Neural cell (in vitro differentiated cells): ENCODE data around the gene PLSCR3. TPM values are rescaled to one million over a fixed set of nuclear protein-coding genes. Genes with fewer than 3 reads are reported as not detected.

Experiments
- H2AFZ ChIP-seq: fragments of 200-600, 300-800 bp; sonication (generic), shearing (Covaris generic); 2 replicates; pipeline ENCODE4 v1.6.0; 2014; ENCODE audit warnings: low read depth, mild to moderate bottlenecking, antibody characterized with exemption, low read length, moderate library complexity
- H3F3A ChIP-seq: fragments of 200-600 bp; shearing (Covaris generic); 2 replicates; pipeline ENCODE4 v1.6.1; 2016; ENCODE audit warnings: mild to moderate bottlenecking, moderate library complexity, mixed read lengths, antibody characterized with exemption, low read length; ENCODE audit not compliant: insufficient read depth, poor library complexity, severe bottlenecking
- H3K27ac ChIP-seq: fragments of 200-600, 300-800 bp; sonication (generic), shearing (Covaris generic); 2 replicates; pipeline ENCODE4 v1.5.1; 2014; ENCODE audit warnings: mild to moderate bottlenecking, low read length, moderate library complexity
- H3K27me3 ChIP-seq: fragments of 300-800, 200-600 bp; sonication (generic), shearing (Covaris generic); 2 replicates; pipeline ENCODE4 v1.6.0; 2014; ENCODE audit warnings: mild to moderate bottlenecking, low read depth, low read length, moderate library complexity; ENCODE audit not compliant: insufficient read depth
- H3K36me3 ChIP-seq: fragments of 300-800, 200-600 bp; sonication (generic), shearing (Covaris generic); 2 replicates; pipeline ENCODE4 v1.5.1; 2014; ENCODE audit warnings: mild to moderate bottlenecking, antibody characterized with exemption, low read length, moderate library complexity; ENCODE audit not compliant: insufficient read depth
- H3K4me2 ChIP-seq: fragments of 300-800, 200-600 bp; sonication (generic), shearing (Covaris generic); 2 replicates; pipeline ENCODE4 v1.6.0; 2014; ENCODE audit warnings: mild to moderate bottlenecking, low read length
- H3K4me3 ChIP-seq: fragments of 300-800, 200-600 bp; sonication (generic), shearing (Covaris generic); 2 replicates; pipeline ENCODE4 v1.5.1; 2014; ENCODE audit warnings: mild to moderate bottlenecking, low read length, moderate library complexity
- H3K79me2 ChIP-seq: fragments of 200-600 bp; shearing (Covaris generic); replicated peaks from 2 replicates; pipeline ENCODE4 v1.6.0; 2014; ENCODE audit warnings: mild to moderate bottlenecking, low read length, moderate library complexity; ENCODE audit not compliant: insufficient read depth
- H3K9ac ChIP-seq: fragments of 300-800, 200-600 bp; sonication (generic), shearing (Covaris generic); 2 replicates; pipeline ENCODE4 v1.6.1; 2016; ENCODE audit warnings: mild to moderate bottlenecking, low read length, mixed read lengths
- H3K9me2 ChIP-seq: fragments of 200-600 bp; shearing (Covaris generic); 2 replicates; pipeline ENCODE4 v1.6.1; 2016; ENCODE audit warnings: mild to moderate bottlenecking, low read length, mixed read lengths; ENCODE audit not compliant: insufficient read depth
- H3K9me3 ChIP-seq: fragments of 200-600, 300-800 bp; sonication (generic), shearing (Covaris generic); 2 replicates; pipeline ENCODE4 v1.6.1; 2016; ENCODE audit warnings: mild to moderate bottlenecking, mixed run types, low read length, moderate library complexity, mixed read lengths
- H4K20me1 ChIP-seq: fragments of 200-600 bp; shearing (Covaris generic); 2 replicates; pipeline ENCODE4 v1.6.1; 2016; ENCODE audit warnings: mild to moderate bottlenecking, mixed run types; ENCODE audit not compliant: insufficient read depth
- EP300 ChIP-seq: fragments of 450-650 bp; conservative IDR thresholded peaks from 2 replicates; pipeline ENCODE4 v1.6.1; 2014; ENCODE audit warnings: antibody characterized with exemption, mild to moderate bottlenecking, moderate library complexity; ENCODE audit not compliant: poor library complexity, severe bottlenecking
- EZH2 ChIP-seq: fragments of 200-600, 300-800 bp; shearing (Covaris generic), sonication (generic); IDR thresholded peaks from 2 replicates; pipeline ENCODE4 v1.6.1; 2014; ENCODE audit warnings: antibody characterized with exemption, low read length, borderline replicate concordance, mild to moderate bottlenecking; ENCODE audit not compliant: insufficient read depth, poor library complexity, severe bottlenecking
- MXI1 ChIP-seq: fragments of 450-650 bp; conservative IDR thresholded peaks from 2 replicates; pipeline ENCODE4 v1.6.1; 2014; ENCODE audit warnings: antibody characterized with exemption, mild to moderate bottlenecking; ENCODE audit not compliant: poor library complexity, severe bottlenecking
- POLR2AphosphoS5 ChIP-seq: IDR thresholded peaks from 2 replicates; pipeline ENCODE4 v1.6.1; 2012
- RAD21 ChIP-seq: fragments of 450-650 bp; conservative IDR thresholded peaks from 2 replicates; pipeline ENCODE4 v1.6.1; 2014; ENCODE audit warnings: antibody characterized with exemption, mild to moderate bottlenecking, moderate library complexity
- SMC3 ChIP-seq: fragments of 450-650 bp; conservative IDR thresholded peaks from 2 replicates; pipeline ENCODE4 v1.6.1; 2014; ENCODE audit warnings: antibody characterized with exemption, mild to moderate bottlenecking, moderate library complexity; ENCODE audit not compliant: poor library complexity
- TAF1 ChIP-seq: IDR thresholded peaks from 2 replicates; pipeline ENCODE4 v1.6.1; 2012; ENCODE audit warnings: low read depth
- polyA plus RNA-seq: library from polyadenylated mRNA; depleted of rRNA; stranded (reverse); fragments of >200 nt; gene quantifications from 2 replicates; pipeline ENCODE4 v1.2.3, GENCODE V29; 2014
- TF ChIP-seq, protein P1 (sequence below): IDR thresholded peaks from 2 replicates; pipeline ENCODE4 v1.6.1; 2012; ENCODE audit warnings: borderline replicate concordance
- TF ChIP-seq, protein P2 (sequence below): fragments of 450-650 bp; IDR thresholded peaks from 2 replicates; pipeline ENCODE4 v1.5.1; 2014; ENCODE audit warnings: antibody characterized with exemption, mild to moderate bottlenecking, moderate library complexity; ENCODE audit not compliant: poor library complexity, severe bottlenecking

The PLSCR3 gene
- polyA plus RNA-seq, 1 donor from 2014 or later: 15.9 TPM

DNA sequence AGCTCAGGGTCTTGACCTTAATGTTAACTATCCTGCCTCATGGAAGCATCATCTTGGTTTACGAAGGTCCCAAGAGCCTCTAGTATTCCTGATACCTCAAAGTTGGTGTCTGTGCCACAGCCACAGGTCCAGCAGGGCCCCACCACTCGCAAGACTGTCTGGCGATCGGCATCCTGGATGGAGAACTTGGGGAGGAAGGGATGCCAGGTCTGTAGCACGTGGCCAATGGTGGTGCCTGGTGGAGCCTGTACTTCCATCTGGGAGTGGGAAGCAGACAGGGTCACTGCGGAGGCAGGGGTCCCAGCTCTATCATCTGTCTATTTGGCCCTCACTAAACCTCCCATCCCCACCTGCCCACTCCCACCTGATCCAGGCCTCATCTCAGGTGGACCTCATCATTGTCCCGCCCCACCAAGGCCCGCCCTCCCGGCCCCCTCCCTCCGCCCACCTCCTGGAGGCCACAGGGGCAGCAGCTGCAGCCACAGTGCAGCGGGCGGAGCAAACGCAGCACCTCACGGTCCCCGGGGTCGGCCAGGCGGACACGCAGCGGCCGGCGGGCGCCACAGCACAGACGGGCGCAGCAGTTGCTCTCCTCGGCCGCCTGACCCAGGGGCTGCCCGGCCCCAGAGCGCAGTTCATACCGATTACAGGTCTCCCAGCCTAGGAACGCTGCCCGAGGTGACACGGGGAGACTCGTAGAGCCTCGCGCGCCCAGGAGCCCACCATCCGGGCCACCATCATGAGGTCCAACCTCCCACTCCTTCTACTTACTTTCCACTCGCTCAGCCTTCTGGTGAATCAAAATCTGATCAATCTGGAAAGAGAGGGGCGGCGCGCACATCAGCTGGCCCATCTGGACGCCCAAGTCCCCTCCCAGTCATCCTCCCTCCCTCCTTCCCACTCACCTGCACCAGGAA lies 1.4 kb downstream of the PLSCR3 start:
- TF ChIP-seq EZH2: no peak
- Histone ChIP-seq H4K20me1 (no peaks in the 10 kb centered on the region), H3K36me3 (peaks cover 7% of the 10 kb centered on the region), H3K27ac (peak overlapping the region; percentile 58), H3K9ac (peak overlapping the region; percentile 93), H3K4me2 (peak overlapping the region; percentile 80), H3K4me3 (peak overlapping the region; percentile 93), H3K79me2 (no peaks in the 10 kb centered on the region), H3K27me3 (no peaks in the 10 kb centered on the region), H3K9me3 (no peaks in the 10 kb centered on the region), H3K9me2 (no peaks in the 10 kb centered on the region), H3F3A (no peaks in the 10 kb centered on the region), H2AFZ (no peak overlapping the region)

DNA sequence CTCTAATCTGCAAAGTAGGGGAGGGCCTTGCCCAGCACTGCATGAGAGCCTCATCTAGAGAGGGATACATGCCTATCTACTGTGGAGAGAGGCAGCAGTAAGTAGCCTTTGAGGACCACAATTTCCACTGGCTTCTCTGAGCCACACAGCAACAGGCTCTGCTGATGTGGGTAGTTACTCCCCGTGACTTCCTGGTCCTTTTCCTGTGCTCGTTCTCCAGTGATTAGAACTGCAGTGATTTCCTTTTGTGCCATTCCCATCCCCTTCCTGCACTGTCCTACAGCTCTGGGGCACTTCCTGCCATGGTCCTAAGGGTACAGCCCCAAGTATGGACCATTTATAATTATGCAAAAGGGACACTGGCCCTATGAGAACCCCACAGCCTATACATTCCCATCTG lies 3.0 kb downstream of the PLSCR3 start:
- TF ChIP-seq TAF1 (no peak), SMC3 (no peak), MXI1 (no peak), EZH2 (no peak), EP300 (no peak), POLR2AphosphoS5 (no peak), RAD21 (no peak)
- TF ChIP-seq, protein P1, sequence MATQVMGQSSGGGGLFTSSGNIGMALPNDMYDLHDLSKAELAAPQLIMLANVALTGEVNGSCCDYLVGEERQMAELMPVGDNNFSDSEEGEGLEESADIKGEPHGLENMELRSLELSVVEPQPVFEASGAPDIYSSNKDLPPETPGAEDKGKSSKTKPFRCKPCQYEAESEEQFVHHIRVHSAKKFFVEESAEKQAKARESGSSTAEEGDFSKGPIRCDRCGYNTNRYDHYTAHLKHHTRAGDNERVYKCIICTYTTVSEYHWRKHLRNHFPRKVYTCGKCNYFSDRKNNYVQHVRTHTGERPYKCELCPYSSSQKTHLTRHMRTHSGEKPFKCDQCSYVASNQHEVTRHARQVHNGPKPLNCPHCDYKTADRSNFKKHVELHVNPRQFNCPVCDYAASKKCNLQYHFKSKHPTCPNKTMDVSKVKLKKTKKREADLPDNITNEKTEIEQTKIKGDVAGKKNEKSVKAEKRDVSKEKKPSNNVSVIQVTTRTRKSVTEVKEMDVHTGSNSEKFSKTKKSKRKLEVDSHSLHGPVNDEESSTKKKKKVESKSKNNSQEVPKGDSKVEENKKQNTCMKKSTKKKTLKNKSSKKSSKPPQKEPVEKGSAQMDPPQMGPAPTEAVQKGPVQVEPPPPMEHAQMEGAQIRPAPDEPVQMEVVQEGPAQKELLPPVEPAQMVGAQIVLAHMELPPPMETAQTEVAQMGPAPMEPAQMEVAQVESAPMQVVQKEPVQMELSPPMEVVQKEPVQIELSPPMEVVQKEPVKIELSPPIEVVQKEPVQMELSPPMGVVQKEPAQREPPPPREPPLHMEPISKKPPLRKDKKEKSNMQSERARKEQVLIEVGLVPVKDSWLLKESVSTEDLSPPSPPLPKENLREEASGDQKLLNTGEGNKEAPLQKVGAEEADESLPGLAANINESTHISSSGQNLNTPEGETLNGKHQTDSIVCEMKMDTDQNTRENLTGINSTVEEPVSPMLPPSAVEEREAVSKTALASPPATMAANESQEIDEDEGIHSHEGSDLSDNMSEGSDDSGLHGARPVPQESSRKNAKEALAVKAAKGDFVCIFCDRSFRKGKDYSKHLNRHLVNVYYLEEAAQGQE: no peak
- TF ChIP-seq, protein P2, sequence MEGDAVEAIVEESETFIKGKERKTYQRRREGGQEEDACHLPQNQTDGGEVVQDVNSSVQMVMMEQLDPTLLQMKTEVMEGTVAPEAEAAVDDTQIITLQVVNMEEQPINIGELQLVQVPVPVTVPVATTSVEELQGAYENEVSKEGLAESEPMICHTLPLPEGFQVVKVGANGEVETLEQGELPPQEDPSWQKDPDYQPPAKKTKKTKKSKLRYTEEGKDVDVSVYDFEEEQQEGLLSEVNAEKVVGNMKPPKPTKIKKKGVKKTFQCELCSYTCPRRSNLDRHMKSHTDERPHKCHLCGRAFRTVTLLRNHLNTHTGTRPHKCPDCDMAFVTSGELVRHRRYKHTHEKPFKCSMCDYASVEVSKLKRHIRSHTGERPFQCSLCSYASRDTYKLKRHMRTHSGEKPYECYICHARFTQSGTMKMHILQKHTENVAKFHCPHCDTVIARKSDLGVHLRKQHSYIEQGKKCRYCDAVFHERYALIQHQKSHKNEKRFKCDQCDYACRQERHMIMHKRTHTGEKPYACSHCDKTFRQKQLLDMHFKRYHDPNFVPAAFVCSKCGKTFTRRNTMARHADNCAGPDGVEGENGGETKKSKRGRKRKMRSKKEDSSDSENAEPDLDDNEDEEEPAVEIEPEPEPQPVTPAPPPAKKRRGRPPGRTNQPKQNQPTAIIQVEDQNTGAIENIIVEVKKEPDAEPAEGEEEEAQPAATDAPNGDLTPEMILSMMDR: no peak
- no peak overlapping the region for H3K9ac ChIP-seq
- no peaks in the 10 kb centered on the region for H3K9me3 ChIP-seq
- H3K36me3 ChIP-seq: peaks cover 7% of the 10 kb centered on the region
- no peaks in the 10 kb centered on the region for H3K9me2 ChIP-seq
- no peaks in the 10 kb centered on the region for H3K27me3 ChIP-seq
- no peak overlapping the region for H3K4me3 ChIP-seq
- H3K27ac ChIP-seq: no peak overlapping the region
- no peaks in the 10 kb centered on the region for H3K79me2 ChIP-seq
- no peaks in the 10 kb centered on the region for H4K20me1 ChIP-seq
- no peak overlapping the region for H2AFZ ChIP-seq
- H3F3A ChIP-seq: no peaks in the 10 kb centered on the region
- H3K4me2 ChIP-seq: no peak overlapping the region
